Vagina (tissue), 2 donors: Measurements from ENCODE around the gene CBX5.
"Not testable (repeated sequence)": the region's sequence is repeated elsewhere in the genome, so short reads cannot be mapped to it uniquely, and the experiment has no call there.

Experiments used
- POLR2A ChIP-seq, 2 donors: fragments of 450-650 bp; IDR thresholded peaks; one replicate each; pipeline ENCODE4 v1.6.1; 2017; ENCODE audit warnings: antibody characterized with exemption in 2 of 2, mild to moderate bottlenecking in 2 of 2, moderate library complexity in 2 of 2
- POLR2AphosphoS5 ChIP-seq, 2 donors: sonication (generic); formaldehyde crosslinking; IDR thresholded peaks; one replicate each; pipeline ENCODE4 v1.9.0; 2017; ENCODE audit warnings: antibody characterized with exemption in 2 of 2, mild to moderate bottlenecking in 2 of 2, low read depth in 1 of 2; ENCODE audit not compliant: insufficient read depth in 1 of 2
- TF ChIP-seq, protein P1 (sequence below), 3 experiments: fragments of 450-650 bp in 2 of 3; fragments of 200-600 bp in 1 of 3; sonication (generic) in 1 of 3; IDR thresholded peaks; one replicate each; pipeline ENCODE4 v1.5.1; 2017 to 2019; ENCODE audit warnings: antibody characterized with exemption in 3 of 3, mild to moderate bottlenecking in 2 of 3, moderate library complexity in 2 of 3

DNA sequence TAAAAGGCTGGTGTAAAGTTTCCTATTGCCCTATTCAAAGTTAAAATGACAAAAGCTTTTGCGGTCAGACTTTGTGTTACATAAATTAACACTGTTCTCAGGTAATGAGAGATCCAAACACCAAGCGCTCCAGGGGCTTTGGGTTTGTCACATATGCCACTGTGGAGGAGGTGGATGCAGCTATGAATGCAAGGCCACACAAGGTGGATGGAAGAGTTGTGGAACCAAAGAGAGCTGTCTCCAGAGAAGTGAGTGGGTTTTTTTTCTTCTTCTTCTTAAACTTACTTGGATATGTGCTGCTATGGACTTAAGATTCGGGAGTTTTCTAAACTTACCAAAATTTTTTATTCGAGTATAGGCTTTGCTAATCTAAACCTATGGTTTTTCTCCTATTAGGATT, 1.8 kb upstream of the CBX5 start:
- TF ChIP-seq, protein P1, sequence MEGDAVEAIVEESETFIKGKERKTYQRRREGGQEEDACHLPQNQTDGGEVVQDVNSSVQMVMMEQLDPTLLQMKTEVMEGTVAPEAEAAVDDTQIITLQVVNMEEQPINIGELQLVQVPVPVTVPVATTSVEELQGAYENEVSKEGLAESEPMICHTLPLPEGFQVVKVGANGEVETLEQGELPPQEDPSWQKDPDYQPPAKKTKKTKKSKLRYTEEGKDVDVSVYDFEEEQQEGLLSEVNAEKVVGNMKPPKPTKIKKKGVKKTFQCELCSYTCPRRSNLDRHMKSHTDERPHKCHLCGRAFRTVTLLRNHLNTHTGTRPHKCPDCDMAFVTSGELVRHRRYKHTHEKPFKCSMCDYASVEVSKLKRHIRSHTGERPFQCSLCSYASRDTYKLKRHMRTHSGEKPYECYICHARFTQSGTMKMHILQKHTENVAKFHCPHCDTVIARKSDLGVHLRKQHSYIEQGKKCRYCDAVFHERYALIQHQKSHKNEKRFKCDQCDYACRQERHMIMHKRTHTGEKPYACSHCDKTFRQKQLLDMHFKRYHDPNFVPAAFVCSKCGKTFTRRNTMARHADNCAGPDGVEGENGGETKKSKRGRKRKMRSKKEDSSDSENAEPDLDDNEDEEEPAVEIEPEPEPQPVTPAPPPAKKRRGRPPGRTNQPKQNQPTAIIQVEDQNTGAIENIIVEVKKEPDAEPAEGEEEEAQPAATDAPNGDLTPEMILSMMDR (IDR thresholded peaks at IDR 0.05): not testable (repeated sequence)
- TF ChIP-seq POLR2A (IDR thresholded peaks at IDR 0.05); POLR2AphosphoS5 (IDR thresholded peaks at IDR 0.05; ENCODE audit: insufficient read depth in 1 of 2, low read depth in 1 of 2): not testable (repeated sequence)
